HG03064 (cell line): ENCODE results near the gene ZNF831.

Experiments used
- ATAC-seq: cut with Tn5 transposase; IDR thresholded peaks from one replicate; pipeline ENCODE4 v1.9.1; 2021; ENCODE audit warnings: low read depth; ENCODE audit not compliant: unreplicated experiment

ZNF831 gene

DNA sequence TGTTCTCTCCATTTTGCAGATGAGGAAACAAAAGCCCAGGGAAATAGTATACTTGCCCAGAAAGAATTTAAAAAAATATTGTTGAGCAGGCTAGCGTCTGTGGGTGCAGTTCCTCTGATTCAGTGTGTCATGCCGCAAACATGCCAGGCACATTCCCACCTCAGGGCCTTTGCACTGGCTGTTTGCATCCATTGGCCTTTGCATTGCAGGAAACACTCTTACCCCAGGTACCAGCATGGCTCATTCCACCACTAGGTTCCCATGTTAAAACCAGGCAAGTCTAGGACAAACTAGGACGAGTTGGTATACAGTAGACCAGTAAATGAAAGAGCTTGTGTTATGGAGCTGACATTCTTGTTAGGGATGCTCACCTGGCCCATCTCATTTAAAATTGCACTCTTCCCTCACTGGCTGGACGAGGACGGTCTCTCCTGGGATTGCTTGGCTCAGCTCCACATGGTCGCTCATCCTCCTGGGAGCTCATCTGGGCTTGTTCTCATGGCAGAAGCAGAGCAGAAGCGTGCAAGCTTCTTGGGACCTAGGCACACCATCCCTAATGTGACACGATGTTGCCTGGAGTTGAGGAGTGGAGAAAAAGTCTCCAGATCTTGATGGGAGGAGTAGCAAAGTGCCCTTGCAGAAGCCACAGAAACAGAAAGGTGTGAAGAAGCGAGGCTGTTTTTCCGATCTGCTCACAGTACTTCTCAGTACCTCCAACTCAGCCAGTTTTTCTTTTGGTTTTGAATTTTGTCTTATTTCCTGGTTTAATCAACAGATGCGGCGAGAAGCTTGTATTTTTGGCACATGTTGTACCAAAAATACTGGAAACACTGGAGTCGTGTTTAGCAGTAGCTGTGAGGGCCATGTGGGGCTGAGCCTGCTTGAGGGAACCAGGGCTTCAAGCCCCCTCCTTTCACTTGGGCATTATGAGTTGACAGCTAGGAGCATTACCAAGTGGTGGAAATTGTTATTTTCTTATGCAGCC, 13.9 kb downstream of the ZNF831 start:
- ATAC-seq: no peak

- ATAC-seq: no peak
Measured at GRCh38 chr20:59178983-59179595, 15.5 kb downstream of the ZNF831 start.

DNA sequence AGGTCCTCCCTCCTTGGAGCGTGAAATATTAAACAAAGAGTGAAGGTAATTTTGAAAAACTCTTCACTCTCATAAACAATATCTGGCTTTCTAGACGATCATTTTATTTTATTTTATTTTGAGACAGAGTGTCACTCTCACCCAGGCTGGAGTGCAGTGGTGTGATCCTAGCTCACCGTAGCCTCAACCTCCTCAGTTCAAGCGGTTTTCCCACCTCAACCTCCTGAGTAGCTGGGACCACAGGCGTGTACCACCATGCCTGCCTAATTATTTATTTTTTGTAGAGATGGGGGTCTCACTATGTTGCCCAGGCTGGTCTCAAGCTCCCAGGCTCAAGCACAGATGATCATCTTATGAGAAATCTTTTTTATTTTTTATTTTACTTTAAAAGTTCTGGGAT, 16.4 kb downstream of the ZNF831 start:
- ATAC-seq: no peak

- no peak for ATAC-seq
Measured at GRCh38 chr20:59181936-59182335, 18.3 kb downstream of the ZNF831 start.

DNA sequence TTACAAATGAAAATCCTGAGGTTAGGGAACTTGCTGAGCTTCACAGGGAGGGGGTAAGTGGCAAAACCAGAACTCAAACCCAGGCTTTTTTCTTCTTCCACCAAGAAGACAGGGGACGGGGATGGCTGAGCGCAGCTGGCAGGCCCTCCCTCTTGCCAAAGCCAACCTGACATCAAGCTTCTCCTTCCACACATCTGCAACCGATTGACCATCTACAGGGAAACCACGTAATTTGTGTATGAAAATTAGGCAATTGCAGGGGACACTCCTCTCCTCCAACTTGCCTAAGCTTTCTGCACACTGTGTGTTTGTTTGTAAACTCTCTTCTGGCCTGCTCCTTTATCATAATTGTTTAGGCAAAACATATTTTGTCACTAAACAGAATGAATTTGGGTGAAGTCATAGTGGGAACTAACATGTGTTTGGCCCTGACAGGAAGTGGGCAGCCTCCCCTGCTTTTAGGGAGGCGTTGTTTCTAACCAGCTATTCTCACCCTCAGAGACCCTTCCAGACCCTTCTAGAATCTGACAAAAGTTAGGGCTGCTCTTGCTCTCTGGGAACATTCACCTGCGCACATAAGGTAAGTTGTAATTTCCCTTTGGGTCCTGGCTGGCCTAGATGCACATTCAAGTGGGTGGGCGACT, 18.9 kb downstream of the ZNF831 start:
- no peak for ATAC-seq

- ATAC-seq: no peak
Measured at GRCh38 chr20:59183751-59184150, 20.1 kb downstream of the ZNF831 start.

GRCh38 chr20:59184880-59185447, 21.3 kb downstream of the ZNF831 start:
- no peak for ATAC-seq

DNA sequence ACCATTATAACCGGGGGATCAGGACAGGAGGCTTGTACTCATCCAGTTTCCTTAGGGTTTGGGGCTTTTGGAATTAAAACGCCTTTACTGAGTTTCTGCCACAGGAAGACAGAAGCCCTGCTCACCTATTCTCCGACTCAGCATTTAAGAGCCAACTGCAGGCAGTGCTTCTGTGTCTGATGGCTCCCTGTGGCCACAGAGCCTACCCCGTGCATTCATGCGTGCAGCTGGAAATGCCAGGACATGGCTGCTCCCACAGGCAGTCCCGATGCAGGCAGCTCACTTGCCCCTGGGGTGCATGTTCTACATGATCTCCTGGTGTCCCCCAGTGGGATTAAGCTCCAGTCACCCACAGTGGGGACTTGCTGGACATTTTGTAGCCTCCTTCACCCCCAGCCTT, 22.2 kb downstream of the ZNF831 start:
- ATAC-seq: no peak

DNA sequence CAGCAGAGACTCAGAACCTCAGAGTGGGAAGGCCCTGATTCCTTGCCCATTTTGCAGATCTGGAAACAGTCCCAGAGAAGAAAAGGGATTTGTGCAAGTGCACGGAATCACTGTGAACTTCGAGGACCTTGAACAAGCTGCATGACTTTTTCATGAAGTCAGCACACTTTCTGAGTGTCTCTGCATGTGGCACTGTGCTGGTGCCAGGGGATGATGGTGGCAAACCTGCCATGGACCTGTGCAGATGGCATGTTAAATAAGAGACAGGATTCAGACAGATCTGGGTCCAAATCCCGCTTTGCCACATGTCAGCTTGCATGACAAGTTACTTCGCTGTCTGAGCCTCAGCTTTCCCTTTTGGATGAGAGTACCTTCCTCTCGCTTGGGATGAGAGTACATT, 26.8 kb downstream of the ZNF831 start:
- ATAC-seq: no peak

DNA sequence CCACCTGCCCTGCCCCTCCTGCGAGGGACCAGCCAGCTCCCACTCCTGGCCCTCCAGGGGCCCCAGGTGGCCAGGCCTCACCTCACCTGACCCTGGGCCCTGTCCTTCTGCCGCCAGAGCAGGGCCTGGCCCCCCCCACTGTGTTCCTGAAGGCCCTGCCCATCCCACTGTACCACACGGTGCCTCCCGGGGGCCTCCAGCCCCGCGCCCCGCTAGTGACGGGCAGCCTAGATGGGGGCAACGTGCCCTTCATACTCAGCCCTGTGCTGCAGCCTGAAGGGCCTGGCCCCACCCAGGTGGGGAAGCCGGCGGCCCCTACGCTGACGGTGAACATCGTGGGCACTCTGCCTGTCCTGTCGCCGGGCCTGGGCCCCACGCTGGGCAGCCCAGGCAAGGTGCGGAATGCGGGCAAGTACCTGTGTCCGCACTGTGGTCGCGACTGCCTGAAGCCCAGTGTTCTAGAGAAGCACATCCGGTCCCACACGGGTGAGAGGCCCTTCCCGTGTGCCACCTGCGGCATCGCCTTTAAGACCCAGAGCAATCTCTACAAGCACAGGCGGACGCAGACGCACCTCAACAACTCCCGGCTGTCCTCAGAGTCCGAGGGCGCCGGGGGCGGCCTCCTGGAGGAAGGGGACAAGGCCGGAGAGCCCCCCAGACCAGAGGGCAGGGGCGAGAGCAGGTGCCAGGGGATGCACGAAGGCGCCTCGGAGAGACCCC, 27.6 kb downstream of the ZNF831 start:
- no peak for ATAC-seq

DNA sequence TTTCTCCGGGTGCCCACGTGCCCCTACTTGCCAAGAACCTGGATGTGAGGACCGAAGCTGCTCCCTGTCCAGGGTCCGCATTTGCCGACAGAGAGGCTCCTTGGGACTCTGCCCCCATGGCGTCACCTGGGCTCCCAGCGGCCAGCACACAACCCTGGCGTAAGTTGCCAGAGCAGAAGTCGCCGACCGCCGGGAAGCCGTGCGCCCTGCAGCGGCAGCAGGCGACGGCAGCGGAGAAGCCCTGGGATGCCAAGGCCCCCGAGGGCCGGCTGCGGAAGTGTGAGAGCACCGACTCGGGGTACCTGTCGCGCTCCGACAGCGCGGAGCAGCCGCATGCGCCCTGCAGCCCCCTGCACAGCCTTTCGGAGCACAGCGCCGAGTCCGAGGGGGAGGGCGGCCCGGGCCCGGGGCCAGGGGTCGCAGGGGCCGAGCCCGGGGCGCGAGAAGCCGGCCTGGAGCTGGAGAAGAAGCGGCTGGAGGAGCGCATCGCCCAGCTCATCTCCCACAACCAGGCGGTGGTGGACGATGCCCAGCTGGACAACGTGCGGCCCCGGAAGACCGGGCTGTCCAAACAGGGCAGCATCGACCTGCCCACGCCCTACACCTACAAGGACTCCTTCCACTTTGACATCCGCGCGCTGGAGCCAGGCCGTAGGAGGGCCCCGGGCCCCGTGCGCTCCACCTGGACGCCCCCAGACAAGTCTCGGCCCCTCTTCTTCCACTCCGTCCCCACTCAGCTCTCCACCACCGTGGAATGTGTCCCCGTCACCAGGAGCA, 28.3 kb downstream of the ZNF831 start:
- no peak for ATAC-seq

GRCh38 chr20:59192533-59192896, 28.9 kb downstream of the ZNF831 start:
- ATAC-seq: no peak

GRCh38 chr20:59193325-59193724, 29.7 kb downstream of the ZNF831 start:
- no peak for ATAC-seq

GRCh38 chr20:59194023-59194935, 30.7 kb downstream of the ZNF831 start:
- ATAC-seq: no peak

DNA sequence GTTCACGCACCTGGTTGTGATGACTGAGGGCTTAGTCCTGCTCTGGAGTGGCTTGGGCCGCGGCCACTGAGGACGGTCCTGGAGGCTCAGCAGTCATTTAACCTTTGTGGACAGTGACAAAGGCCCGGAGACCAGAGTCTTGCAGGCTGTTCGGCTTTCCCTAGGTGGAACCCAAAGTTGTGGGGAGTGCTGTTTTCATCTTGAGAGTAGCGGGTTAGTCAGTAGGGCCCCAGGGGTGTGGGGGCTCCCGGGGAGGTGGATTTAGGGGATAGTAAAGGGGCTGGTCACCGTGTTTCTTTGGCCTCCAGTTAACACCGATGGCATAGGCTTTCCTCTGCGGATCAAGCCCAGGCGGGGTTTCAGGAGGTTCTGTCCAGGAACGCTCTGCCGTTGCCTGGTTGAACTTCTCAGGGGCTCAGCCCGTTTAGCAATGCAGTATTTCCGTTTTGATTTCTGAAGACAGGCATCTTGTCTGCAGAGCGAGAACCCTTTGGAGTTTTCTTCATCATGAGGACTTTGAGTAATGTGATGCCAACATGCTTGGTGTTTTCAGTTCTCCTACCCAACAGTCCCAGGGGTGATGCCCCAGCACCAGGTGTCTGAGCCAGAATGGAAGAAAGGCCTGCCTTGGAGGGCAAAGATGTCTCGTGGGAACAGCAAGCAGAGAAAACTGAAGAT, 31.8 kb downstream of the ZNF831 start:
- ATAC-seq: no peak

DNA sequence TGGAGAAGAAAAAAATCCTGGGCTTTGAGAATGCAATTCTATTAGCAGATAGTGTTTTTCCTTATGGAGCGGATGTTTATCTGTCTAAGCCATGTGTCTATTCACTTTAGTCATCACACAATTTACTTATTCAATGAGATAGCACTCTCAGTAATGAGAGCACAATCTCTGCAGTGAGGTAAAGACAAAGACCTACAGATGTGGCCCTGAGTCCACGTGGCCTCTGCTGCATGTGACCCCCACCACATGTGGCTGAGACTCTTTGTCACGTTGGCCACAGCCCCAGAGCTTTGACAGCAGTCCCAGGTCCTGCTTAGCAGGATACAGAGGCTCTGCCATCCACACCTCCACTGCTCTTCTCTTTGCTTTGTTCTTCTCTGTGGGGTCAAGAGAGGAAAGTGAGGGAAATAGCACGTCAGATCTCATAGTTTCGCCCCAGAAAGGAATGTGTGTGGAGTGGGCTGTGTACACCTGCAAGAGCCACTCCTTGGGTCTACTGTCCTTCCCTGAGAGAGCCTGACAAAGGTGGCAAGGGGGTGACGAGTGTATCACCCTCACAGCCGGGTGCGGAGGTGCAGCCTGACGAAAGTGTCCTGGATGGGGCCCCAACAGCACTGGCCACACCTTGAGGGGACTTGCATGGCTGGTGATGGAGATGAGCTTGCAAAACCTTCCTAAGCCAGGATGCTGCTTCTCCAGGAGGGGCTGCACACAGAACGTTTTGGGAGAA, 40.7 kb downstream of the ZNF831 start:
- no peak for ATAC-seq

DNA sequence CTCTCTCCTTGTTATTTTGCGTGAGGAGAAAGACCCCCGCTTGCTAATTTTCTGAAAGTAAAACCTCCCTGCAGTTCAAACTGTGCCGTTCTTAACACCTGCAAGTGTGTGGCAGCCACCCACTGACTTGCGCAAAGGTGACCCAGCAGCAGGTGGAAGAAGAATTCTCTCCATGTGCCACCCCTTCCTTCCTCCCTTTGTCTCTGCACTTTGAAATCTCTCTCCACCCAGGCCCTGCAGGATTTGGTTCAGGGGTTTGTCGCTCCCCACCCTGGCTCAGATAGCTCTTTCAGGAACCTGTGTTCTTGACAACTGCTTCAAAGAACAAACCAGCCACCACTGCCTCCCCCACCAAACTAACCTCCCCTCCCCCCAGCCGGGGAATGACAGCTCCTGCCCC, 41.4 kb downstream of the ZNF831 start:
- ATAC-seq: no peak

DNA sequence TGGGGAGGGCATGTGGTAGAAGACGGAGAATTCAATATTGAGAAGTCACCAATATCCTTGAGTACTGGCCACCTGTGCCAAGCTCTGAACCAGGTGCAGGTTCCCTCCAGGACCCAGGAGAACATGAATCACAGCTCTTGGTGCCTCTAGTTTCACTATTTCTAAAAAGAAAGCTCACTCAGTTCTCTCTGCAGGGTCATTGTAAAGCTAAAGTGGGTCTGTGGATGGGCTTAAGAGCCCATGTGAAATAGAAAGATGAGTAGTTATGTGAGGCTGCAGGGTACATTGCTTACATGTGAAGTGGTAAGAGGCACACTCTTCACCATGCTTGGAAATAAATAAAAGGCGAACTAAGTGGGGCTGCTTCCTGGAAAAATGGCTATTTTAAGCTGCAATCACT, 43.6 kb downstream of the ZNF831 start:
- ATAC-seq: no peak
